HK-2 (cell line): ENCODE results near the gene TIMM23.
"Not testable (repeated sequence)": the region's sequence is repeated elsewhere in the genome, so short reads cannot be mapped to it uniquely, and the experiment has no call there.

Source experiments
- DNase-seq: peaks from one replicate; pipeline ENCODE4 v3.0.0-alpha.2; 2018; ENCODE audit not compliant: unreplicated experiment

TIMM23 gene, protein sequence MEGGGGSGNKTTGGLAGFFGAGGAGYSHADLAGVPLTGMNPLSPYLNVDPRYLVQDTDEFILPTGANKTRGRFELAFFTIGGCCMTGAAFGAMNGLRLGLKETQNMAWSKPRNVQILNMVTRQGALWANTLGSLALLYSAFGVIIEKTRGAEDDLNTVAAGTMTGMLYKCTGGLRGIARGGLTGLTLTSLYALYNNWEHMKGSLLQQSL

DNA sequence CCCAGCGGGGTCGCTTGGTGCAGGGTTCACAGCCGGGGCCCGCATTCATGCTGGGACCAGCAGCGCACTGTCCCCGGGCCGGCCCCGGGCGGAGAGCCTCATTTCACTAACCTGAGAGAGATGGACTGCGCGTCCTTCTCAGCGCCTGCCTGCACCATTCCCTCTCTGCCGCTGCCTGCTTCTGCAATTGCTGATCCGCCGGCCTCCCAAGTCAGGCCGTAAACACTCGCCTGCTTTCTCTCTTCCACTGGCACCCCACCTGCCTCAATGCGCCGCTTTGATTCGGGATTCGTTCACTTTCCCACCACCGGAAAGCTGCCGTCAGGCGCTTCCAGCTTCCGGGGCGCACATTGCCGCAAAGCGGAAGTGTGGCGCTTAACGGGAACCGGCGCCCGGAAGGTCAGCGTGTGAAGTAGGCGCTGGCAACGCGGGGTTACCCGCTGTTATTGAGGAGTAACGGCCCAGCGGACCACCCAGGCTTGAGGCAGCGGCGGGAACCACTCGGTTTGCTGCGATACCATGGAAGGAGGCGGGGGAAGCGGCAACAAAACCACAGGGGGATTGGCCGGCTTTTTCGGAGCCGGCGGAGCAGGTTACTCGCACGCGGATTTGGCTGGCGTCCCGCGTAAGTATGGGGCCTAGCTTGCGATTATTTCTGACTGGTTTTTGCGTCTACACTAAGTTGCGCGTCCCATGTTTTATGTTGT lies at the start of gene TIMM23:
Gene TIMM23 (plus strand): TSS at position 384 of the 707 bp plus-strand sequence. CDS start 136 bp downstream, at position 520.
- peak; percentile 89 for DNase-seq

- not testable (repeated sequence) for DNase-seq
Measured at GRCh38 chr10:45926790-45927189, 45.5 kb upstream of the TIMM23 start.

GRCh38 chr10:45931305-45931704 lies 41.0 kb upstream of the TIMM23 start:
- DNase-seq: not testable (repeated sequence)

DNA sequence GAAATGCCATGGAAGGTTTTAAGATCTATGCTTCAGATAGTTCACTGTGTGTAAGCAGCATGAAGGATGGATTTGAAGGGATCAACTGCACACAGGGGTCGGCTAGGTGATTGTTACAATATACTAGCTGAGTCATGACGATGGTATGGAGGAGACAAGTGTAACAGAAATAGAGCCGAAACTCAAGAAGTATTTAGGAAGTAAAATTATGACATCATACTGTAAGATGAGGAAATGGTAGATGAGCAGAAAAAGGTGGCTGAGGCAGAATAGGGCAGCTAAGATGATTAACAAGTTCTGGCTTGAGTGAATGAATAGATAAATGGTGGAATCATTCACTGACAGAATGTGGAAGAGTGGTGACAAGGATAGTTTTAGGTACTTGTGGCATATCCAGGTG lies 37.5 kb upstream of the TIMM23 start:
- not testable (repeated sequence) for DNase-seq

- not testable (repeated sequence) for DNase-seq
Measured at GRCh38 chr10:45939176-45939697, 33.1 kb upstream of the TIMM23 start.

DNA sequence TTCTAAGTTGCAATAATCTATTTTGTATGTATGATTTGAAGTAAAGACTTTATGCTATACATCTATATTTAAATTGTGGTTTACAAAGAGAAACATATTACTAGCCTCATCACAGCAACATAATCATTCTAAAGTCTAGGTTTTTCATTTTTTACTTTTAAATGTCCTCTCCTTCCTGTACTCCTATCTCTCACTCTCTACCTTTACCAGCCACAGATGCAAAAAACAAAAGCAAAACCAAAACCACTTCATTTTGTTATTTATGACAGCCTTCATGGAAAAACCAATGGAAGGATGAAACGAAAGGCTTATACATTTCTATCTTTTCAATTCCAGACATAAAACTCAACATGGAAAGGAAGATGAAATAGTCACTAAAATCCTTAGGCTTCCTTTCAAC lies 31.1 kb upstream of the TIMM23 start:
- DNase-seq: not testable (repeated sequence)

- not testable (repeated sequence) for DNase-seq
Measured at GRCh38 chr10:45945476-45945875, 26.8 kb upstream of the TIMM23 start.

DNA sequence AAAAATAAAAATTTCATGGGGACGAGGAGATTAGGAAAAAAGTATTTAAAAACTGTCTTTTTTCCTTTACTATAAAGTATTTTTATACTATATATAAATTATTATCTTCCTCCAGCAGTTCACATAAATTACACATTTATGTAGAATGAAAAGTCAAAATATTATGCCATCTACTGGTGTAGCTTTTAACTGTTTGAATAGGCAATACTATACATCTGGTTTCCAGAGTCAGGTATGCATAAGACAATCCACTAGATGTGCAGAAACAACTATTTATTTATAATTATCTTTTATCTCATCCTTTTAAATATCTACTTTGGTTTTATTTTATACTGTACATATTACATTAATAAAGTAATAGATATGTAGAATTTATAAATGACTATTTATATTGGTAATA lies 24.9 kb upstream of the TIMM23 start:
- not testable (repeated sequence) for DNase-seq

DNA sequence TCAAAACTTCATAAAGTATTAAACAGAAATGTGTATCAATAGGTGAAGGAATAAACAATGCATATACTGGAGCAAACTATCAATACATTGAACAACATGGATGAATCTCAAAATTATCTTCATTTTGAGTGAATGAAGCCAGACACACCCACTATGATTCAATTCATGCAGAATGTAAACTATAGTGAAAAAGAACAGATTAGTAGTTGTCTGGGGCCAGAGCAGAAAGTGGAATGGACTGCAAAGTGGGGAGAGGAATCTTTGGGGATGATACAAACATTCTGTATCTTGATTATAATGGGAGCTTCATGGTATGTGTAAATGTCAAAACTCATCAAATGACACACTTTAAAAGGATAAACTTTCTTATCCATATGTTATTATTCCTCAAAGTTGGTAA lies 23.5 kb upstream of the TIMM23 start:
- DNase-seq: not testable (repeated sequence)

- DNase-seq: not testable (repeated sequence)
Measured at GRCh38 chr10:45954367-45954766, 17.9 kb upstream of the TIMM23 start.

DNA sequence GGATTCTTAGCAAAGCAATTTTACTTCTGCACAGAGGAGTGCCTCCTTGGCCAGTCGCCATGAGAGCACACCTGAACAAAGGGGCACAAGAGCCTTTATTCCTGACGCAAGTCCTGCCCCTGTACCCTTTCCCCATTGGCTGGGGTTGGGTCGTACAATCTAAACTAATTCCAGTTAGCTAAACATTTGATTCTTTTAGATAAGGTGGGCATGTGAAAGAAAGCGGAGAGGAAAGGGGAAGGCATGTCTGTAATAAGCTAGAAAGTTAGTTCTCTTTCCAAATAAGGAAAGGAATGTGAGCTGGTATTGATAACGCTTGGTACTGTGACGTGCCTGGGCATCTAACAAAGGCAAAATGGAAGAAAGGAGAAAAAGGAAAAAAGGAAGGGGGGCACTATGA lies 15.7 kb upstream of the TIMM23 start:
- not testable (repeated sequence) for DNase-seq

DNA sequence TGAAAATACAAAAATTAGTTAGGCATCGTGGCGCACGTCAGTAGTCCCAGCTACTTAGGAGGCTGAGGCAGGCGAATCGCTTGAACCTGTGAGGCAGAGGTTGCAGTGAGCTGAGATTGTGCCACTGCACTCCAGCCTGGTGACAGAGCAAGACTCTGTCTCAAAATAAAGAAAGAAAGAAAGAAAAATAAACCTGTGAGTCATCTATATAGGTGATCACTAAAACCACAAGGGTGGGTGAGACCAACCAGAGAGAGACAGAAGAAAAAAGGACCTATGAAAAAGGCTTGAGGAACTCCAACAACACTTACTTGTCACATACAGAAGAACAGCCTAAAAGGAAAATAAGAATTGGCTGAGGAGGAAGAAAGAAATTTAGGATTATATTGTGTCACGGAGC lies 14.4 kb upstream of the TIMM23 start:
- DNase-seq: not testable (repeated sequence)

DNA sequence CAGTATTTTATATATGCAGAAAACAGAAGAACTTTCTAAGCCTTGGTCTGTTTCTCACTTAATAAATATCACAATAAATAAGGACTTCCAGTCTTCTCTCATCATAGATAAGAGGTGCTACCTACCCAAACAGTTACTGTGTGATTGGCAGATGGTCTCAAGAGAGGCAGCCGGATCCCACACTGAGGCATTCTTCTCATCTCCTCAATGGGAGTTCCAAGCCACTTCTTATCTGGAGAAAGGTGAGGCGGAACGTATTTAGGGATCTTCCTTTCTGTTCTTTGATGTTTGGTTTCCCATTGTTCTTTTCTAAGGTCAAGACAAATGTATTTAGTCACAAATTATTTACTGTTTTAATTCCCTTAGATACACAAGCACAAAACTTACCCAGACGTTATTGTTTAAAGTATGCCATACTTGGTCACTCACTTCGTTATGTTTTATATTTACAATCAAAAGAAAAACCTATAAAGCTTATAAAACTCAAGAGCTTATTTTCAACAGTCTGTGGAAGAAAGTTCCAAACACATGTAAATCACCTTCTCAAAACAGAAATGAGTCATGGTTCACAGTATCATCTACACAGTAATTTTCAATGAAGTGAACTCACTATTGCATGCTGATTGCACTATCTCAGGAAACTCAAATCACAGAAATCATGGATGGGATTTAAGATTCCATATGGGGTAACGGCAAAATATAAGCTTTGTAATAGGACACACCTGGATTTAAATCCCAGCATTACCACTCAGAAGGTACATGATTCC lies 9.4 kb upstream of the TIMM23 start:
- not testable (repeated sequence) for DNase-seq

DNA sequence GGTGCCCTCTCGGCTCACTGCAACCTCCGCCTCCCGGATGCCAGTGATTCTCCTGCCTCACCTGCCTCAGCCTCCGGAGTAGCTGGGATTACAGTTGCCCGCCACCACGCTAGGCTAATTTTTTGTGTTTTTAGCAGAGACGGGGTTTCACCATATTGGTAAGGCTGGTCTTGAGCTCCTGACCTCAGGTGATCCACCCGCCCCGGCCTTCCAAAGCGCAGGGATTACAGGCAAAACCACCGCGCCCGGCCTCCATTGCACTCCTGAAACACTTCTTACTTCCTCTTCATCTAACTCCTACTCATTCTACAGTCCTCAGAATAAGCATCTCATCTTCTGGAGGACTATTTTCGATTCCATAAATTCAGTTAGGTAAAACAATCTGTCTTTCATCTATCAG lies 1.3 kb upstream of the TIMM23 start:
- peak; percentile 9 for DNase-seq

DNA sequence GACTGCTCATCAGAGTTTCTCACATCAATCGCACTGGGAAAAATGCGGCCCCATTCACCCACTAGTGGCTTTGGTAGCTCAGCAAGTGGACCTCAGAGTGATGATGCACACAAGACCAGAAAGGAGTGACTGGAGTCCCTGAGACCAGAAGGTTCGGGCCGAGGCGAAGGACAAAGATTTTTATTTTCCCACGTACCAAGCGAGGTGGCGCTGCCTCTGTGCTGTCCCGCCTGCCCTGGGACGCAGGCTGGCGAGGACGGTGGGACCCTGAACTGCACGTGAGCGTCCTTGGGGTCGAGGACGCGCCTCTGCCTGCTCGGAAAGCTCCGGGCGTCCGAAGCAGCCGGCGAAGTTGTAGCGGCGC lies 565 bp upstream of the TIMM23 start:
- DNase-seq: peak; percentile 29

- peak; percentile 4 for DNase-seq
Measured at GRCh38 chr10:45972813-45973169, 502 bp downstream of the TIMM23 start.

- not testable (repeated sequence) for DNase-seq
Measured at GRCh38 chr10:45974041-45974440, 1.8 kb downstream of the TIMM23 start.

- not testable (repeated sequence) for DNase-seq
Measured at GRCh38 chr10:45978554-45978953, 6.3 kb downstream of the TIMM23 start.

DNA sequence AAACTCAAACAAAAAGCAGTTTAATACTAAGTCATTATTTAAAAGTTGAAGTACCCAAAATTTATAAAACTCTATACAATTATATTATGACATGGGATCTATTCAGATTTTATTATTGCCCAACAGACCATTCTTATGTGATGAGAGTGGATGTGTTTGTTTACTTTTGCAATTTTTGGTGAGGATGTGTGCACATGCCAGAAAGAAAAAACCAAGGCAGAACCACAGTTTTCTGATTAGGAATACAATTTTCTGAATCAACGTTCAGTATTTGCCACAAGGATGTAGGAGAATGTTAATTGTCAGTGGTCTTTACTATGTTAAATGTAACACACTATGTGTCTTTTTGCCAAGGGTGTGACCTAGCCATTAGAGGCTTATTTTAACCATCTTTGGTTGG lies 9.1 kb downstream of the TIMM23 start:
- DNase-seq: not testable (repeated sequence)

- DNase-seq: not testable (repeated sequence)
Measured at GRCh38 chr10:45983538-45984186, 11.4 kb downstream of the TIMM23 start.

DNA sequence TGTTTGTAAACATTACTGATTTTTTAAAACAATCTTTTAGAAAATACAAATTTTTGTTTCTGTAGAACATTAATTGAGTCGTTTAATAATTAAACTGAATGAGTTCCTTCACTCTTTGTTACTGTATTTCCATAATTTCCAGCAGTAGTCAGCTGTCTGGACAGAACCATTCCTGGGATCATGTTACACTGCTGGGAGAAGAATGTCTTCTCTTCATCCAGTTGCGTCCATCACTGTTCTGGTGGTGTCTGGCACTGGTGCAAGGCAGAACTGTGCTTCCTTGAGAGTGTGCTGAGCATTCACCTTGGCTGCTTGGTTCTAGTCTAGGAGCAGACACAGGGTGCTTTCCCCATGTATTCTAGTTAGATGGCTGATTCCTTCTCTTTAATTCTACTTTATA lies 12.2 kb downstream of the TIMM23 start:
- not testable (repeated sequence) for DNase-seq

- not testable (repeated sequence) for DNase-seq
Measured at GRCh38 chr10:45985590-45985989, 13.3 kb downstream of the TIMM23 start.
